ENCODE measurements around the gene ASB7.

GRCh38 chr15:100691321-100691720, 88.9 kb downstream of the ASB7 start:
- TF ChIP-seq CTCF (IDR thresholded peaks at IDR 0.05; ENCODE audit: poor library complexity) (no peak), EZH2 (IDR thresholded peaks at IDR 0.05; ENCODE audit: borderline replicate concordance) (no peak)

Data from hepatocyte (in vitro differentiated cells).